ENCODE data around the gene TP53I11. TPM values are rescaled to one million over a fixed set of nuclear protein-coding genes. Genes with fewer than 3 reads are reported as not detected.

TP53I11 gene
- total RNA-seq, 2 donors from 2014 or later, result 3.2 to 12.2 TPM

- no peaks in the 10 kb centered on the region for H3K9me3 Mint-ChIP-seq
- no peak overlapping the region for H3K4me3 Mint-ChIP-seq
- ATAC-seq, result no peak
- no peaks in the 10 kb centered on the region for H3K36me3 Mint-ChIP-seq
- no peak for DNase-seq (ENCODE audit: low spot score)
- H3K4me1 Mint-ChIP-seq (ENCODE audit: low read depth in 2 of 2), result peaks cover 22% of the 10 kb centered on the region in 2 donors
- peak overlapping the region in 1 of 2 donors; percentile 8 for H3K27ac Mint-ChIP-seq
- H3K27me3 Mint-ChIP-seq, result no peaks in the 10 kb centered on the region
These were observed 22.2 kb upstream of the TP53I11 start for GRCh38 chr11:44972746-44973435.

GRCh38 chr11:44971185-44971584 lies 20.5 kb upstream of the TP53I11 start:
- Mint-ChIP-seq H3K4me1 (ENCODE audit: low read depth in 2 of 2) (peaks cover 14 to 22% of the 10 kb centered on the region in 2 donors), H3K9me3 (no peaks in the 10 kb centered on the region), H3K27ac (no peak overlapping the region), H3K36me3 (no peaks in the 10 kb centered on the region), H3K4me3 (no peak overlapping the region), H3K27me3 (no peaks in the 10 kb centered on the region)
- DNase-seq (ENCODE audit: low spot score) (no peak), ATAC-seq (no peak)

GRCh38 chr11:44970293-44970692 lies 19.6 kb upstream of the TP53I11 start:
- Mint-ChIP-seq H3K4me1 (ENCODE audit: low read depth in 2 of 2) (peaks cover 11 to 18% of the 10 kb centered on the region in 2 donors), H3K27ac (no peak overlapping the region), H3K27me3 (no peaks in the 10 kb centered on the region), H3K9me3 (no peaks in the 10 kb centered on the region), H3K36me3 (no peaks in the 10 kb centered on the region), H3K4me3 (no peak overlapping the region)
- no peak for ATAC-seq
- no peak for DNase-seq (ENCODE audit: low spot score)

- Mint-ChIP-seq H3K36me3 (no peaks in the 10 kb centered on the region), H3K4me3 (no peak overlapping the region), H3K27ac (no peak overlapping the region), H3K9me3 (no peaks in the 10 kb centered on the region), H3K4me1 (ENCODE audit: low read depth in 2 of 2) (peaks cover 9 to 16% of the 10 kb centered on the region in 2 donors), H3K27me3 (no peaks in the 10 kb centered on the region)
- no peak for ATAC-seq
- DNase-seq (ENCODE audit: low spot score), result no peak
These were observed 19.1 kb upstream of the TP53I11 start for GRCh38 chr11:44969651-44970252.

- peaks cover under 1 to 5% of the 10 kb centered on the region in 2 donors for H3K4me1 Mint-ChIP-seq (ENCODE audit: low read depth in 2 of 2)
- H3K9me3 Mint-ChIP-seq, result no peaks in the 10 kb centered on the region
- no peak overlapping the region for H3K27ac Mint-ChIP-seq
- H3K36me3 Mint-ChIP-seq, result no peaks in the 10 kb centered on the region
- no peak for DNase-seq (ENCODE audit: low spot score)
- ATAC-seq, result no peak
- no peak overlapping the region for H3K4me3 Mint-ChIP-seq
- no peaks in the 10 kb centered on the region for H3K27me3 Mint-ChIP-seq
These were observed 17.8 kb upstream of the TP53I11 start for GRCh38 chr11:44968510-44968909.

- ATAC-seq (no peak), DNase-seq (ENCODE audit: low spot score) (no peak)
- no peak overlapping the region for H3K27ac Mint-ChIP-seq
- H3K9me3 Mint-ChIP-seq, result no peaks in the 10 kb centered on the region
- peaks cover 0 to under 1% of the 10 kb centered on the region in 2 donors for H3K4me1 Mint-ChIP-seq (ENCODE audit: low read depth in 2 of 2)
- H3K27me3 Mint-ChIP-seq, result no peaks in the 10 kb centered on the region
- H3K4me3 Mint-ChIP-seq, result no peak overlapping the region
- no peaks in the 10 kb centered on the region for H3K36me3 Mint-ChIP-seq
These were observed 17.3 kb upstream of the TP53I11 start for GRCh38 chr11:44967930-44968496.

GRCh38 chr11:44966694-44967093 lies 16.0 kb upstream of the TP53I11 start:
- Mint-ChIP-seq H3K4me1 (ENCODE audit: low read depth in 2 of 2) (no peaks in the 10 kb centered on the region), H3K9me3 (no peaks in the 10 kb centered on the region), H3K27ac (no peak overlapping the region), H3K36me3 (no peaks in the 10 kb centered on the region), H3K27me3 (no peaks in the 10 kb centered on the region), H3K4me3 (no peak overlapping the region)
- DNase-seq (ENCODE audit: low spot score) (no peak), ATAC-seq (no peak)

- ATAC-seq (no peak), DNase-seq (ENCODE audit: low spot score) (no peak)
- Mint-ChIP-seq H3K36me3 (no peaks in the 10 kb centered on the region), H3K4me3 (no peak overlapping the region), H3K27me3 (no peaks in the 10 kb centered on the region), H3K4me1 (ENCODE audit: low read depth in 2 of 2) (no peaks in the 10 kb centered on the region), H3K9me3 (no peaks in the 10 kb centered on the region), H3K27ac (no peak overlapping the region)
These were observed 14.0 kb upstream of the TP53I11 start for GRCh38 chr11:44964526-44965209.

GRCh38 chr11:44963948-44964347 lies 13.3 kb upstream of the TP53I11 start:
- no peaks in the 10 kb centered on the region for H3K4me1 Mint-ChIP-seq (ENCODE audit: low read depth in 2 of 2)
- H3K36me3 Mint-ChIP-seq, result no peaks in the 10 kb centered on the region
- no peaks in the 10 kb centered on the region for H3K9me3 Mint-ChIP-seq
- ATAC-seq (no peak), DNase-seq (ENCODE audit: low spot score) (no peak)
- no peak overlapping the region for H3K4me3 Mint-ChIP-seq
- H3K27me3 Mint-ChIP-seq, result no peaks in the 10 kb centered on the region
- H3K27ac Mint-ChIP-seq, result no peak overlapping the region

GRCh38 chr11:44963136-44963535 lies 12.5 kb upstream of the TP53I11 start:
- H3K4me1 Mint-ChIP-seq (ENCODE audit: low read depth in 2 of 2), result no peaks in the 10 kb centered on the region
- H3K4me3 Mint-ChIP-seq, result no peak overlapping the region
- H3K27me3 Mint-ChIP-seq, result no peaks in the 10 kb centered on the region
- no peak overlapping the region for H3K27ac Mint-ChIP-seq
- no peaks in the 10 kb centered on the region for H3K36me3 Mint-ChIP-seq
- H3K9me3 Mint-ChIP-seq, result no peaks in the 10 kb centered on the region
- DNase-seq (ENCODE audit: low spot score) (no peak), ATAC-seq (no peak)

GRCh38 chr11:44962464-44962863 lies 11.8 kb upstream of the TP53I11 start:
- H3K9me3 Mint-ChIP-seq, result no peaks in the 10 kb centered on the region
- ATAC-seq, result no peak
- no peak for DNase-seq (ENCODE audit: low spot score)
- no peaks in the 10 kb centered on the region for H3K27me3 Mint-ChIP-seq
- H3K4me3 Mint-ChIP-seq, result no peak overlapping the region
- no peaks in the 10 kb centered on the region for H3K36me3 Mint-ChIP-seq
- H3K4me1 Mint-ChIP-seq (ENCODE audit: low read depth in 2 of 2), result no peaks in the 10 kb centered on the region
- H3K27ac Mint-ChIP-seq, result no peak overlapping the region

- ATAC-seq (no peak), DNase-seq (ENCODE audit: low spot score) (no peak)
- peaks cover 4 to 5% of the 10 kb centered on the region in 2 donors for H3K4me1 Mint-ChIP-seq (ENCODE audit: low read depth in 2 of 2)
- no peak overlapping the region for H3K27ac Mint-ChIP-seq
- no peak overlapping the region for H3K4me3 Mint-ChIP-seq
- H3K9me3 Mint-ChIP-seq, result no peaks in the 10 kb centered on the region
- H3K36me3 Mint-ChIP-seq, result no peaks in the 10 kb centered on the region
- H3K27me3 Mint-ChIP-seq, result peaks cover 0 to 3% of the 10 kb centered on the region in 2 donors
These were observed 9.6 kb upstream of the TP53I11 start for GRCh38 chr11:44960200-44960845.

GRCh38 chr11:44959064-44959463 lies 8.4 kb upstream of the TP53I11 start:
- Mint-ChIP-seq H3K4me3 (no peak overlapping the region), H3K27ac (no peak overlapping the region), H3K4me1 (ENCODE audit: low read depth in 2 of 2) (peaks cover 10 to 14% of the 10 kb centered on the region in 2 donors), H3K27me3 (peaks cover 0 to 6% of the 10 kb centered on the region in 2 donors), H3K36me3 (no peaks in the 10 kb centered on the region), H3K9me3 (no peaks in the 10 kb centered on the region)
- no peak for ATAC-seq
- no peak for DNase-seq (ENCODE audit: low spot score)
